Activated B cell treated with CpG ODN at 0.5 μM for 24 hours (primary cell): ENCODE measurements around the gene PDE4B. TPM values are rescaled to one million over a fixed set of nuclear protein-coding genes. Genes with fewer than 3 reads are reported as not detected.

Source experiments
- ATAC-seq: fragments of 200-7000 bp; cut with Tn5 transposase; one replicate; pipeline ENCODE4 v1.10.0; 2021; ENCODE audit warnings: low read depth, mild to moderate bottlenecking, moderate library complexity
- CTCF ChIA-PET: fragments of 350-600 bp; sonication (Branson Sonifier 250); formaldehyde crosslinking; loops from one replicate; lab custom pipeline; 2021; ENCODE audit warnings: antibody characterized with exemption; lab: Charles Lee
- POLR2A ChIA-PET: fragments of 350-600 bp; sonication (Branson Sonifier 250); formaldehyde crosslinking; loops from one replicate; lab custom pipeline; 2021; ENCODE audit warnings: antibody characterized with exemption; lab: Charles Lee
- DNase-seq: peaks from one replicate; pipeline ENCODE4 v3.0.0; 2022
- H3K27ac Mint-ChIP-seq: one replicate; pipeline ENCODE4 v1.8.0; 2020; ENCODE audit warnings: mixed read lengths
- H3K27me3 Mint-ChIP-seq: one replicate; pipeline ENCODE4 v1.8.0; 2021; ENCODE audit warnings: mixed read lengths
- H3K36me3 Mint-ChIP-seq: one replicate; pipeline ENCODE4 v1.8.0; 2021; ENCODE audit warnings: low read depth, mixed read lengths
- H3K4me1 Mint-ChIP-seq: one replicate; pipeline ENCODE4 v1.8.0; 2021; ENCODE audit warnings: mixed read lengths
- H3K4me3 Mint-ChIP-seq: one replicate; pipeline ENCODE4 v1.8.0; 2020; ENCODE audit warnings: mild to moderate bottlenecking, mixed read lengths
- H3K9me3 Mint-ChIP-seq: one replicate; pipeline ENCODE4 v1.8.0; 2020; ENCODE audit warnings: mixed read lengths
- intact Hi-C: fragments of 100-400 bp; cut with micrococcal nuclease; formaldehyde crosslinking; loops from one replicate; pipeline ENCODE4 v1.15.1; 2024
- total RNA-seq: library from RNA; stranded (reverse); gene quantifications from 2 replicates; pipeline ENCODE4 v1.2.3, GENCODE V29; 2022
- TF ChIP-seq, protein P1 (sequence below): fragments of 200-600 bp; IDR thresholded peaks from one replicate; pipeline ENCODE4 v1.8.0; 2022; ENCODE audit warnings: antibody characterized with exemption, mild to moderate bottlenecking

PDE4B gene
- total RNA-seq, 1 donor from 2014 or later = 84.1 TPM

DNA sequence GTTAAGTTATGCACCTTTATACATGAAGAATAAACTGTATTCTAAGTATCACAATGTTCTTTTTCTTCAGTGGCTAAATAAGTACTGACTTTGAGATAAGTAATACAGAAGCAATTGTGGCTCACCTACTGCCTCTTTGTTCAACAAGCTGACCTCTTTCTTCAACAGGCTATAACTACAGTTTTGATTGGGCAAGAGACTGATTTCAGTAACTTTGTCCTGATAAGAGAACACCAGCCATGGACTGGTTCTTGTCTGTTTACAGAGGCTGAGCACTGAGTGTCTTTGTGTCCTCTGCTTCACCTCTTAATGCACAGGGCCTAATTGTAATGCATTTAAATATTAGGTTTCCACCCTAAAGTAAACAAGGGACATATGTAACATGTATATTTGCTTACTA lies 34.6 kb upstream of the PDE4B start:
- Mint-ChIP-seq H3K27ac (no peak overlapping the region), H3K9me3 (no peaks in the 10 kb centered on the region), H3K36me3 (no peaks in the 10 kb centered on the region), H3K27me3 (no peaks in the 10 kb centered on the region), H3K4me1 (no peaks in the 10 kb centered on the region), H3K4me3 (no peak overlapping the region)
- POLR2A ChIA-PET = no interaction called here
- DNase-seq = no peak
- TF ChIP-seq, protein P1, sequence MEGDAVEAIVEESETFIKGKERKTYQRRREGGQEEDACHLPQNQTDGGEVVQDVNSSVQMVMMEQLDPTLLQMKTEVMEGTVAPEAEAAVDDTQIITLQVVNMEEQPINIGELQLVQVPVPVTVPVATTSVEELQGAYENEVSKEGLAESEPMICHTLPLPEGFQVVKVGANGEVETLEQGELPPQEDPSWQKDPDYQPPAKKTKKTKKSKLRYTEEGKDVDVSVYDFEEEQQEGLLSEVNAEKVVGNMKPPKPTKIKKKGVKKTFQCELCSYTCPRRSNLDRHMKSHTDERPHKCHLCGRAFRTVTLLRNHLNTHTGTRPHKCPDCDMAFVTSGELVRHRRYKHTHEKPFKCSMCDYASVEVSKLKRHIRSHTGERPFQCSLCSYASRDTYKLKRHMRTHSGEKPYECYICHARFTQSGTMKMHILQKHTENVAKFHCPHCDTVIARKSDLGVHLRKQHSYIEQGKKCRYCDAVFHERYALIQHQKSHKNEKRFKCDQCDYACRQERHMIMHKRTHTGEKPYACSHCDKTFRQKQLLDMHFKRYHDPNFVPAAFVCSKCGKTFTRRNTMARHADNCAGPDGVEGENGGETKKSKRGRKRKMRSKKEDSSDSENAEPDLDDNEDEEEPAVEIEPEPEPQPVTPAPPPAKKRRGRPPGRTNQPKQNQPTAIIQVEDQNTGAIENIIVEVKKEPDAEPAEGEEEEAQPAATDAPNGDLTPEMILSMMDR = no peak
- CTCF ChIA-PET = no interaction called here
- ATAC-seq = no peak
- intact Hi-C loops = no loop called here

DNA sequence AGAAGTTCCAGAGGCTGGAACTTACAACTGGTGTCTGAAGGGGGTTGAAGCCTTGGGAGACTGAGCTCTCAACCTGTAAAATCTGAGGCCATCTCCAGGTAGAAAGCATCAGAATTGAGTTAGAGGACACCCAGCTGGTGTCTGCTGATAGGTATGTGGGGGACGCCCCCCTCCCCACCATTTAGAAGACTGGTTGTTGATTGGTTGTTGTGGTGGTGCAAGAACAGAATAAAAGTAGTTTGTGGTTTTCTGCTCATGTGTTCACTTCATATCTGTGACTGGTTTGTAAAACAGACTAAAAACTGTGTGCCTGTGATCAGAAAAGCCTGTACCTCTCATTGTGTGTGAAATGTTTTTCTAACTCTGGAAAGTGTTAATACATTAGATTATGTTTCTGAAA lies 33.2 kb upstream of the PDE4B start:
- Mint-ChIP-seq H3K4me1 (no peaks in the 10 kb centered on the region), H3K27ac (no peak overlapping the region), H3K36me3 (no peaks in the 10 kb centered on the region), H3K27me3 (no peaks in the 10 kb centered on the region), H3K4me3 (no peak overlapping the region), H3K9me3 (peaks cover 3% of the 10 kb centered on the region)
- TF ChIP-seq, protein P1 = no peak
- POLR2A ChIA-PET = no interaction called here
- CTCF ChIA-PET = no interaction called here
- DNase-seq (no peak), ATAC-seq (no peak)
- intact Hi-C loops = no loop called here

DNA sequence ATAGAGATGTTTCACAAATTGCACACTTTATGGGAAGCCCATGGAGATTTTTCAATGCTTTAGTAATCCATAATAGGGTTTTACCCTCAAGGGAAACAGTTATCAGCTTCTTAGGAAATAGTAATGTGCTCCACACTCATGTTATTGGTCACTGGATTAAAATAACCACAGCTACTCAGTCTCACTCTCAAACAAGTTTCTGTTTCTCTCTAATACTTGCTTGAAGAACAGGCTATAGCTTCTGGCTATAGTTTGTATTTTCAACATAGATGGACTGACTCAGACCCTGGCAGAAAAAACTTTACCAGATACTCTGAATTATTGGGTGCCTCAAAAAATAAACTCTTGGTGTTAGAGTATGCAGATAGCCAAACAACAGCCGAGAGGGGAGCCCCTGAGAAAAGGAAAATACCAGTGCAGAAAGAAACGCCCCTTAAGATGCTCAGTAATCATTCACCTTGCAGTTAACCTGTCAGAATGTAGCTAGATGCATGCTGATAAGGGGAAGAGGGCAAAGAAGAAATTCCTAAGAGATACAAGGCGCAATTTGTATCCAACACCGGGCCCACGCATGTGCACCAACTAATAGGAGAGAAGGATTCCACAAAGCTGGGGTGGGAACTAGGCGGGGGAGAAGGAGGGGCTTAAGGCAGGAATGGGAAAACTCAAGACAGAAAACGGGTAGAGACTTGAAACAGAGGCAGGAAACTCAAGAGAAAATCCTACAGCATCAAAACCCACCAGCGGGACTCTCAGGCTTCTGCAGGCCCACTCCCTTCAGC lies 30.4 kb upstream of the PDE4B start:
- Mint-ChIP-seq H3K27ac (no peak overlapping the region), H3K36me3 (no peaks in the 10 kb centered on the region), H3K4me3 (no peak overlapping the region), H3K4me1 (no peaks in the 10 kb centered on the region), H3K27me3 (no peaks in the 10 kb centered on the region), H3K9me3 (peaks cover 14% of the 10 kb centered on the region)
- ATAC-seq = no peak
- ChIA-PET POLR2A (no interaction called here), CTCF (no interaction called here)
- intact Hi-C loops = no loop called here
- no peak for DNase-seq
- TF ChIP-seq, protein P1 = no peak

DNA sequence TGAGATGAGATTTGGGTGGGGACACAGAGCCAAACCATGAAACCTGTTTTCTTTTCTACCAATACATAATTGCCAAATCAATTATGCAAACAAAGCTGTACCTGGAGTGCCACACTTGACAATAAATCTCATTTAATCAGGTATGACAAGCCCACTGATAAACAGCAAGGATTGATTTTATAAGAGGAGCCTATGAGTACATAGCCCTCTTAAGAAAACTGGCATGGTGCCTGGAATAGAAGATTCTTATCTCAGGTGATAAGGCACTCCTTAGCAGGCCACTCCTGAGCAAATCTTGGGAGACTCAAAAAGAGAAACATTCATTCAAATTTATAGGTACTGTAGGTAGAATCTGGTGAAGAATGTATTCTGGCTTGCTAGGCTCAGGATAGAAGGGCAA lies 28.6 kb upstream of the PDE4B start:
- Mint-ChIP-seq H3K9me3 (peaks cover 14% of the 10 kb centered on the region), H3K4me3 (no peak overlapping the region), H3K27me3 (no peaks in the 10 kb centered on the region)

DNA sequence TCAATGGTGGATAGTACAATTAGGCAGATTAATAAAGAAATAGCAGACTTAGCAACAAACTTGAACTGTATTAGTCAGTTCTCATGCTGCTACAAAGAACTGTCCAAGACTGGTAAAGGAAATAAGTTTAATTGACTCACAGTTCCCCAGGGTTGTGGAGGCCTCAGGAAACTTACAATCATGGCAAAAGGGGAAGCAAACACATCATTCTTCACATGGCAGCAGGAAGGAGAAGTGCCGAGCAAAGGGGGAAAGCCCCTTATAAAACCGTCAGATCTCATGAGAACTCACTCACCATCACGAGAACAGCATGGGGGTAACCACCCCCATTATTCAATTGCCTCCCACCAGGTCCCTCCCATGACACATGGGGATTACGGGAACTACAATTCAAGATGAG lies 27.1 kb upstream of the PDE4B start:
- ATAC-seq = no peak
- ChIA-PET CTCF (no interaction called here), POLR2A (no interaction called here)
- Mint-ChIP-seq H3K9me3 (peaks cover 14% of the 10 kb centered on the region), H3K27me3 (no peaks in the 10 kb centered on the region), H3K36me3 (no peaks in the 10 kb centered on the region), H3K4me3 (no peak overlapping the region), H3K4me1 (no peaks in the 10 kb centered on the region), H3K27ac (no peak overlapping the region)
- DNase-seq = no peak
- TF ChIP-seq, protein P1 = no peak
- intact Hi-C loops = no loop called here

More for the DNA sequence above, 28.6 kb upstream of the PDE4B start:
- no peak overlapping the region for H3K27ac Mint-ChIP-seq
- POLR2A ChIA-PET = no interaction called here
- no peaks in the 10 kb centered on the region for H3K4me1 Mint-ChIP-seq
- H3K36me3 Mint-ChIP-seq = no peaks in the 10 kb centered on the region
- CTCF ChIA-PET = no interaction called here
- intact Hi-C loops = no loop called here
- DNase-seq (no peak), ATAC-seq (no peak)
- TF ChIP-seq, protein P1 = no peak
